Measurements from ENCODE around the gene XPR1.

GRCh38 chr1:180845352-180845751, 213.5 kb downstream of the XPR1 start:
- TF ChIP-seq POLR2A (IDR thresholded peaks at IDR 0.05) = no peak
- no peak for TF ChIP-seq CTCF (IDR thresholded peaks at IDR 0.05)
